ENCODE measurements around the gene BMP7.

BMP7 gene

GRCh38 chr20:57211406-57211805 is 55.0 kb downstream of the BMP7 start:
- no peak for DNase-seq (ENCODE audit: low read depth in 3 of 3)

- DNase-seq (ENCODE audit: low read depth in 3 of 3) = no peak
These were observed 55.5 kb downstream of the BMP7 start for GRCh38 chr20:57210911-57211280.

GRCh38 chr20:57210054-57210910 is 56.2 kb downstream of the BMP7 start:
- no peak for DNase-seq (ENCODE audit: low read depth in 3 of 3)

- no peak for DNase-seq (ENCODE audit: low read depth in 3 of 3)
These were observed 57.0 kb downstream of the BMP7 start for GRCh38 chr20:57209413-57209812.

- DNase-seq (ENCODE audit: low read depth in 3 of 3) = no peak
These were observed 58.2 kb downstream of the BMP7 start for GRCh38 chr20:57208198-57208597.

GRCh38 chr20:57207251-57207650 is 59.2 kb downstream of the BMP7 start:
- DNase-seq (ENCODE audit: low read depth in 3 of 3) = no peak

- no peak for DNase-seq (ENCODE audit: low read depth in 3 of 3)
These were observed 60.7 kb downstream of the BMP7 start for GRCh38 chr20:57205606-57206219.

- no peak for DNase-seq (ENCODE audit: low read depth in 3 of 3)
These were observed 62.5 kb downstream of the BMP7 start for GRCh38 chr20:57203986-57204385.

- DNase-seq (ENCODE audit: low read depth in 3 of 3) = no peak
These were observed 63.2 kb downstream of the BMP7 start for GRCh38 chr20:57203204-57203603.

GRCh38 chr20:57202309-57202708 is 64.1 kb downstream of the BMP7 start:
- no peak for DNase-seq (ENCODE audit: low read depth in 3 of 3)

- no peak for DNase-seq (ENCODE audit: low read depth in 3 of 3)
These were observed 65.4 kb downstream of the BMP7 start for GRCh38 chr20:57200882-57201695.

GRCh38 chr20:57199656-57200405 is 66.6 kb downstream of the BMP7 start:
- DNase-seq (ENCODE audit: low read depth in 3 of 3) = no peak

GRCh38 chr20:57198132-57199072 is 68.0 kb downstream of the BMP7 start:
- DNase-seq (ENCODE audit: low read depth in 3 of 3) = no peak

- no peak for DNase-seq (ENCODE audit: low read depth in 3 of 3)
These were observed 68.9 kb downstream of the BMP7 start for GRCh38 chr20:57197352-57198131.

- no peak for DNase-seq (ENCODE audit: low read depth in 3 of 3)
These were observed 70.9 kb downstream of the BMP7 start for GRCh38 chr20:57195469-57196100.

- no peak for DNase-seq (ENCODE audit: low read depth in 3 of 3)
These were observed 71.4 kb downstream of the BMP7 start for GRCh38 chr20:57195023-57195422.

GRCh38 chr20:57194154-57194553 is 72.3 kb downstream of the BMP7 start:
- DNase-seq (ENCODE audit: low read depth in 3 of 3) = no peak

GRCh38 chr20:57193094-57193493 is 73.3 kb downstream of the BMP7 start:
- DNase-seq (ENCODE audit: low read depth in 3 of 3) = no peak

GRCh38 chr20:57192311-57192710 is 74.1 kb downstream of the BMP7 start:
- no peak for DNase-seq (ENCODE audit: low read depth in 3 of 3)

Data from stimulated activated CD4-positive, alpha-beta T cell treated with anti-CD3 and anti-CD28 coated beads, TNF-alpha, amount 100 ng/mL, for 48 hours (primary cell).